ENCODE results near the gene GCC1. TPM values are rescaled to one million over a fixed set of nuclear protein-coding genes. Genes with fewer than 3 reads are reported as not detected.

GCC1 gene
- total and polyA plus RNA-seq, 5 donors, result 3.7 to 10.4 (median 7.8) TPM

- ATAC-seq, result no peak
- no peak for DNase-seq
- H3K9me3 ChIP-seq (ENCODE audit: control insufficient read depth, low read length), result no peaks in the 10 kb centered on the region
- H3K27me3 ChIP-seq (ENCODE audit: control insufficient read depth, insufficient read depth), result peaks cover 4% of the 10 kb centered on the region
- WGBS, result 51% methylated on average over 2 of the region's 2 CpGs
- H3K4me1 ChIP-seq (ENCODE audit: control insufficient read depth, insufficient read depth, low read length), result no peaks in the 10 kb centered on the region
- no peak within 1 kb of the TSS for H3K27ac ChIP-seq (ENCODE audit: low read length)
- H3K4me3 ChIP-seq (ENCODE audit: low read length), result no peak within 1 kb of the TSS
- intact Hi-C loops (cut with DNase I), result no loop called here
Observed at GRCh38 chr7:127618042-127618441, 32.6 kb upstream of the GCC1 start, which contains the start of gene PAX4. PAX4 (minus strand) TSS chr7:127618142; CDS start chr7:127615928, 2,214 bp downstream.

GRCh38 chr7:127616724-127617123 is 31.3 kb upstream of the GCC1 start:
- Histone ChIP-seq H3K4me3 (ENCODE audit: low read length) (no peak overlapping the region), H3K9me3 (ENCODE audit: control insufficient read depth, low read length) (no peaks in the 10 kb centered on the region), H3K27ac (ENCODE audit: low read length) (no peak overlapping the region), H3K27me3 (ENCODE audit: control insufficient read depth, insufficient read depth) (peaks cover 4% of the 10 kb centered on the region), H3K4me1 (ENCODE audit: control insufficient read depth, insufficient read depth, low read length) (no peaks in the 10 kb centered on the region)
- DNase-seq (no peak), ATAC-seq (no peak)
- intact Hi-C loops (cut with DNase I), result no loop called here
- WGBS, result 90% methylated on average over 5 of the region's 5 CpGs

GRCh38 chr7:127612263-127612662 is 26.9 kb upstream of the GCC1 start:
- DNase-seq, result no peak
- WGBS, result 78% methylated on average over 1 of the region's 1 CpG
- ATAC-seq, result no peak
- intact Hi-C loops (cut with DNase I), result no loop called here
- no peak overlapping the region for H3K27ac ChIP-seq (ENCODE audit: low read length)
- H3K27me3 ChIP-seq (ENCODE audit: control insufficient read depth, insufficient read depth), result no peaks in the 10 kb centered on the region
- H3K4me1 ChIP-seq (ENCODE audit: control insufficient read depth, insufficient read depth, low read length), result no peaks in the 10 kb centered on the region
- H3K9me3 ChIP-seq (ENCODE audit: control insufficient read depth, low read length), result peaks cover 5% of the 10 kb centered on the region
- no peak overlapping the region for H3K4me3 ChIP-seq (ENCODE audit: low read length)

- ATAC-seq, result no peak
- WGBS, result 86% methylated on average over 6 of the region's 6 CpGs
- intact Hi-C loops (cut with DNase I), result no loop called here
Observed at GRCh38 chr7:127609297-127609696, 23.9 kb upstream of the GCC1 start.

GRCh38 chr7:127608446-127608845 is 23.1 kb upstream of the GCC1 start:
- Histone ChIP-seq H3K27ac (ENCODE audit: low read length) (no peak overlapping the region), H3K4me1 (ENCODE audit: control insufficient read depth, insufficient read depth, low read length) (no peaks in the 10 kb centered on the region), H3K27me3 (ENCODE audit: control insufficient read depth, insufficient read depth) (no peaks in the 10 kb centered on the region), H3K9me3 (ENCODE audit: control insufficient read depth, low read length) (peaks cover 5% of the 10 kb centered on the region), H3K4me3 (ENCODE audit: low read length) (no peak overlapping the region)
- intact Hi-C loops (cut with DNase I), result no loop called here
- WGBS, result 89% methylated on average over 6 of the region's 6 CpGs
- DNase-seq (no peak), ATAC-seq (no peak)

More at GRCh38 chr7:127609297-127609696, 23.9 kb upstream of the GCC1 start:
- Histone ChIP-seq H3K9me3 (ENCODE audit: control insufficient read depth, low read length) (peaks cover 5% of the 10 kb centered on the region), H3K4me1 (ENCODE audit: control insufficient read depth, insufficient read depth, low read length) (no peaks in the 10 kb centered on the region), H3K27me3 (ENCODE audit: control insufficient read depth, insufficient read depth) (no peaks in the 10 kb centered on the region), H3K4me3 (ENCODE audit: low read length) (no peak overlapping the region), H3K27ac (ENCODE audit: low read length) (no peak overlapping the region)
- DNase-seq, result no peak

GRCh38 chr7:127600885-127601284 is 15.5 kb upstream of the GCC1 start:
- 67% methylated on average over 3 of the region's 3 CpGs for WGBS

GRCh38 chr7:127598318-127598717 is 12.9 kb upstream of the GCC1 start:
- WGBS, result 50% methylated on average over 6 of the region's 6 CpGs
- ATAC-seq, result no peak
- DNase-seq, result no peak
- Histone ChIP-seq H3K4me3 (ENCODE audit: low read length) (no peak overlapping the region), H3K27me3 (ENCODE audit: control insufficient read depth, insufficient read depth) (no peaks in the 10 kb centered on the region), H3K9me3 (ENCODE audit: control insufficient read depth, low read length) (no peaks in the 10 kb centered on the region), H3K27ac (ENCODE audit: low read length) (no peak overlapping the region), H3K4me1 (ENCODE audit: control insufficient read depth, insufficient read depth, low read length) (no peaks in the 10 kb centered on the region)
- intact Hi-C loops (cut with DNase I), result no loop called here

More at GRCh38 chr7:127600885-127601284, 15.5 kb upstream of the GCC1 start:
- Histone ChIP-seq H3K4me3 (ENCODE audit: low read length) (no peak overlapping the region), H3K27me3 (ENCODE audit: control insufficient read depth, insufficient read depth) (no peaks in the 10 kb centered on the region), H3K4me1 (ENCODE audit: control insufficient read depth, insufficient read depth, low read length) (no peaks in the 10 kb centered on the region), H3K9me3 (ENCODE audit: control insufficient read depth, low read length) (no peaks in the 10 kb centered on the region), H3K27ac (ENCODE audit: low read length) (no peak overlapping the region)
- DNase-seq (no peak), ATAC-seq (no peak)
- intact Hi-C loops (cut with DNase I), result no loop called here

GRCh38 chr7:127595737-127596136 is 10.3 kb upstream of the GCC1 start:
- intact Hi-C loops (cut with DNase I), result no loop called here
- Histone ChIP-seq H3K27ac (ENCODE audit: low read length) (no peak overlapping the region), H3K4me1 (ENCODE audit: control insufficient read depth, insufficient read depth, low read length) (no peaks in the 10 kb centered on the region), H3K4me3 (ENCODE audit: low read length) (no peak overlapping the region), H3K27me3 (ENCODE audit: control insufficient read depth, insufficient read depth) (no peaks in the 10 kb centered on the region), H3K9me3 (ENCODE audit: control insufficient read depth, low read length) (no peaks in the 10 kb centered on the region)
- ATAC-seq (no peak), DNase-seq (no peak)
- WGBS, result 92% methylated on average over 5 of the region's 5 CpGs

GRCh38 chr7:127594490-127594889 is 9.1 kb upstream of the GCC1 start:
- no peak for ATAC-seq
- Histone ChIP-seq H3K27ac (ENCODE audit: low read length) (no peak overlapping the region), H3K4me3 (ENCODE audit: low read length) (no peak overlapping the region), H3K9me3 (ENCODE audit: control insufficient read depth, low read length) (no peaks in the 10 kb centered on the region), H3K4me1 (ENCODE audit: control insufficient read depth, insufficient read depth, low read length) (peaks cover 1% of the 10 kb centered on the region), H3K27me3 (ENCODE audit: control insufficient read depth, insufficient read depth) (no peaks in the 10 kb centered on the region)
- DNase-seq, result peak in 2 of 3 donors; percentile 62 to 67
- 69% methylated on average over 1 of the region's 1 CpG for whole genome bisulfite sequencing
- intact Hi-C loops (cut with DNase I), result loop anchor here in 1 of 4 donors (5.0 kb wide), 1 partner anchor 53 kb away; no protein-coding TSS in a partner anchor

GRCh38 chr7:127592550-127592949 is 7.2 kb upstream of the GCC1 start:
- no peak for ATAC-seq
- Histone ChIP-seq H3K4me1 (ENCODE audit: control insufficient read depth, insufficient read depth, low read length) (peaks cover 3% of the 10 kb centered on the region), H3K27me3 (ENCODE audit: control insufficient read depth, insufficient read depth) (no peaks in the 10 kb centered on the region), H3K27ac (ENCODE audit: low read length) (no peak overlapping the region), H3K4me3 (ENCODE audit: low read length) (no peak overlapping the region), H3K9me3 (ENCODE audit: control insufficient read depth, low read length) (no peaks in the 10 kb centered on the region)
- DNase-seq, result no peak
- WGBS, result 78% methylated on average over 4 of the region's 4 CpGs
- intact Hi-C loops (cut with DNase I), result loop anchor here in 1 of 4 donors (5.0 kb wide), 1 partner anchor 55 kb away; no protein-coding TSS in a partner anchor

- intact Hi-C loops (cut with DNase I), result loop anchor here in 1 of 4 donors (5.0 kb wide), 1 partner anchor 56 kb away; no protein-coding TSS in a partner anchor
- Histone ChIP-seq H3K9me3 (ENCODE audit: control insufficient read depth, low read length) (no peaks in the 10 kb centered on the region), H3K4me1 (ENCODE audit: control insufficient read depth, insufficient read depth, low read length) (peaks cover 3% of the 10 kb centered on the region)
Observed at GRCh38 chr7:127591591-127591990, 6.2 kb upstream of the GCC1 start.

GRCh38 chr7:127591189-127591588 is 5.8 kb upstream of the GCC1 start:
- no peaks in the 10 kb centered on the region for H3K9me3 ChIP-seq (ENCODE audit: control insufficient read depth, low read length)

More at GRCh38 chr7:127591591-127591990, 6.2 kb upstream of the GCC1 start:
- ATAC-seq (no peak), DNase-seq (no peak)
- Histone ChIP-seq H3K27ac (ENCODE audit: low read length) (no peak overlapping the region), H3K4me3 (ENCODE audit: low read length) (no peak overlapping the region), H3K27me3 (ENCODE audit: control insufficient read depth, insufficient read depth) (no peaks in the 10 kb centered on the region)
- WGBS, result 84% methylated on average over 6 of the region's 6 CpGs

More at GRCh38 chr7:127591189-127591588, 5.8 kb upstream of the GCC1 start:
- intact Hi-C loops (cut with DNase I), result loop anchor here in 1 of 4 donors (5.0 kb wide), 1 partner anchor 56 kb away; no protein-coding TSS in a partner anchor
- ATAC-seq (no peak), DNase-seq (no peak)
- 92% methylated on average over 7 of the region's 7 CpGs for WGBS
- Histone ChIP-seq H3K4me1 (ENCODE audit: control insufficient read depth, insufficient read depth, low read length) (peaks cover 3% of the 10 kb centered on the region), H3K27me3 (ENCODE audit: control insufficient read depth, insufficient read depth) (no peaks in the 10 kb centered on the region), H3K27ac (ENCODE audit: low read length) (no peak overlapping the region), H3K4me3 (ENCODE audit: low read length) (no peak overlapping the region)
